Activated naive CD4-positive, alpha-beta T cell treated with anti-CD3 and anti-CD28 coated beads for 36 hours (primary cell): ENCODE measurements around the gene NFILZ. TPM values are rescaled to one million over a fixed set of nuclear protein-coding genes. Genes with fewer than 3 reads are reported as not detected.
A peak's percentile ranks its signal among the peaks of the same experiment; 100 is the strongest.

Experiments used
- CTCF ChIA-PET: fragments of 350-600 bp; sonication (Branson Sonifier 250); formaldehyde crosslinking; loops from one replicate; lab custom pipeline; 2021; ENCODE audit warnings: antibody characterized with exemption; lab: Charles Lee
- DNase-seq: peaks from one replicate; pipeline ENCODE4 v3.0.0-alpha.2; 2020
- H3K27ac Mint-ChIP-seq: one replicate; pipeline ENCODE4 v1.8.0; 2021; ENCODE audit warnings: mild to moderate bottlenecking, mixed read lengths
- H3K27me3 Mint-ChIP-seq: one replicate; pipeline ENCODE4 v1.8.0; 2021; ENCODE audit warnings: low read depth, mixed read lengths
- H3K36me3 Mint-ChIP-seq: one replicate; pipeline ENCODE4 v1.8.0; 2021; ENCODE audit warnings: low read depth, mixed read lengths
- H3K4me1 Mint-ChIP-seq: one replicate; pipeline ENCODE4 v1.8.0; 2021; ENCODE audit warnings: low read depth, mixed read lengths
- H3K4me3 Mint-ChIP-seq: one replicate; pipeline ENCODE4 v1.8.0; 2021; ENCODE audit warnings: mild to moderate bottlenecking, moderate library complexity, mixed read lengths
- H3K9me3 Mint-ChIP-seq: one replicate; pipeline ENCODE4 v1.8.0; 2021; ENCODE audit warnings: mixed read lengths
- intact Hi-C: fragments of 100-400 bp; cut with micrococcal nuclease; formaldehyde crosslinking; loops from one replicate; pipeline ENCODE4 v1.15.1; 2023
- total RNA-seq, 2 experiments: library from RNA; stranded (reverse); gene quantifications; one replicate each; pipeline ENCODE4 v1.2.3, GENCODE V29; 2021

The NFILZ gene
- total RNA-seq, 2 experiments from 2014 or later, result not detected

DNA sequence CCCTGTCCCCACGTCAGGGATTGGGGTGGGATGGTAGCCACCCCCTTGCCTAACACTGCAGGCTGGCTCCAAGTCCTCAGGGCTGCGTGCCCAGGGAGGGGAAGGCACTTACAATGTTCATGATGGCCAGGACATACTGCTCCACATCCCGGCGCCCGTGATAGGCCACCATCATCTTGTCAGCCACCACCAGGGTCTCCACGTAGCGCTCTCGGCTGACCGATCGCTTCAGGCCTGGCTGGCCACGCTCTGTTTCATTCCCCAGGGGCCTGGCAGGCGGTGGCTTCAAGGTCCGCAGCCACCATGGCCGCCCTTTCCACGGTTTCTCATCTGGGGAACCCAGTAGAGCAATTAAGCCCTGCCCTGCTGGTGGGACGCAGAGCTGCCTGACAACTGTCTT lies 29.6 kb upstream of the NFILZ start:
- Mint-ChIP-seq H3K27me3 (no peaks in the 10 kb centered on the region), H3K36me3 (peaks cover 17% of the 10 kb centered on the region), H3K4me3 (no peak overlapping the region), H3K4me1 (no peaks in the 10 kb centered on the region), H3K27ac (no peak overlapping the region), H3K9me3 (no peaks in the 10 kb centered on the region)
- no peak for DNase-seq
- intact Hi-C loops, result no loop called here
- CTCF ChIA-PET, result no interaction called here

DNA sequence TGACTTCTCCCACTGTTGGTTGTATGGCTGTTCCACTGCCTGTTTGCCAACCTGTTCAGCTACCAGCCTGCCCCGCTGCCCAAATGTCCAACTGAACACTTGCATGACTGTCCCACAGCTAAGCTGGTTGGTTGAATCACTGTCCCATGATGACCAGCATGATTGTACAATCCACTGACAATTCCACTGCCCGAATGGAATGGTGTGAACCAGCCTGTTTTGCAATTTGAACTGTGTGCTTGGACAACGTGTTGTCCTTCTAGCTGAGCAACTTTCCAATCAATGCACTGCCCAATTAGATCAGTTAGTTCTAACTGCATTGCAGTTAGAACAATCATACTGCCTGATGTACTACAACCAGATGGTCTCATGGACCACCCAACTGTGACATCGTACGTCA lies 28.6 kb upstream of the NFILZ start:
- no peaks in the 10 kb centered on the region for H3K4me1 Mint-ChIP-seq
- CTCF ChIA-PET, result interaction anchor here (1.4 kb wide), 1 partner anchor 52 kb away, joined by 4 read pairs; no protein-coding TSS in a partner anchor
- no peak for DNase-seq
- peaks cover 19% of the 10 kb centered on the region for H3K36me3 Mint-ChIP-seq
- no peak overlapping the region for H3K4me3 Mint-ChIP-seq
- H3K27ac Mint-ChIP-seq, result no peak overlapping the region
- no peaks in the 10 kb centered on the region for H3K9me3 Mint-ChIP-seq
- intact Hi-C loops, result no loop called here
- no peaks in the 10 kb centered on the region for H3K27me3 Mint-ChIP-seq

DNA sequence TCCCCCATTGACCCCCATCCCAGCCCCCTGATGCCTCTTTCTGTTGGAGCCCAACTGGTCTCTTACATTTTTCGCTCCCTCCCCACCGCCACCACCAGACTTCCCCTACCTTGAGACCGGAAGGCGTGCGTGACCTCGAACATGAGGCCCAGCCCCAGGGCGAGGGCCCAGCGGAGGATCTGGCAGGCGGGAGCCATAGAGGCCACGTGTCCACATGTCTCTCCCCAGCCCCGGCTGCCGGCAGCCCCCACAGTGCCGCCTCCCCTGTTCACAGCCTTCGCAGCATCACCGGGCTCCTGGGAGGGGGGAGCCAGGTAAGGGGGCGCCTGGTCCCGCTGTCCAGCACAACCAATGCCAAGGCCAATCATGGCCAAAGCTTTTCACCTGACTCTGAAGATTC lies 24.9 kb upstream of the NFILZ start:
- peaks cover 22% of the 10 kb centered on the region for H3K36me3 Mint-ChIP-seq
- no peak overlapping the region for H3K4me3 Mint-ChIP-seq
- intact Hi-C loops, result no loop called here
- no peak for DNase-seq
- no peaks in the 10 kb centered on the region for H3K27me3 Mint-ChIP-seq
- no peak overlapping the region for H3K27ac Mint-ChIP-seq
- H3K4me1 Mint-ChIP-seq, result peaks cover 12% of the 10 kb centered on the region
- no peaks in the 10 kb centered on the region for H3K9me3 Mint-ChIP-seq
- CTCF ChIA-PET, result interaction anchor here (0.9 kb wide), 1 partner anchor 10 kb away, joined by 3 read pairs; no protein-coding TSS in a partner anchor

DNA sequence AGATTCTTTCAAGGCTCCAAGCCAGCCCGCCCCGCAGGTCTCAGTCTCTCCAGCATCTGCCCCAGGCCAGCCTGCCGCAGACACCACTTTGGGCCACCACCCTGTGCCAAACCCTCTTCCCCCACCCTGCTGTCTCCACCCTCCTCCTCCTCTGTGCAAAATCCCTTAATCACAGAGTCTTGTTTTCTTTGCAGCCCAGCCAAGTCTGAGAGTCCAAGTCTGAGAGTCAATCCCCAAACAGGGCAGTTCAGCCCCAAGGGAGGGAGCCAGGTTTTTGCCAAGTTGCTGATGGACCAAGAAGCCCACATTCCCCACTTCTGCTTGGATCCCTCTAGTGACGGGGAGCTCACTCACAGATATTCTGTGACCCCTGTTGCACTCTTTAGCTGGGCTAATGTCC lies 23.0 kb upstream of the NFILZ start:
- no peaks in the 10 kb centered on the region for H3K27me3 Mint-ChIP-seq
- CTCF ChIA-PET, result interaction anchor here (0.6 kb wide), 1 partner anchor 27 kb away, joined by 3 read pairs; no protein-coding TSS in a partner anchor

DNA sequence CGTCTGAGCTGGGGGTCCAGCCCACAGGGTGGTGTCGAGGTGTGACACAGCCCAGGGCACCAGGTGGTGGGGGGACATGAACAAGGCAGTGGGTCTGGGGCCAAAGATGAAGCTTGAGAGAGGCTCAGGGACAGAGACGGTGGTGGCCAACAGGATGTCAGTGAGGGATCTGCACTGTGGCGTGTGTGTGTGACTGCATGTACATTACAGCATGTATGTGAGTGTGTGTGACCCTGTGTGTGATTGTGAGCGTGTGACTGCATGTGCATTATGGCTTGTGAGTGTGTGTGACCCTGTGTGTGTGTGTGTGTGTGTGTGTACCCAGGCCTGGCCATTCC lies 21.5 kb upstream of the NFILZ start:
- Mint-ChIP-seq H3K4me1 (peaks cover 21% of the 10 kb centered on the region), H3K27ac (no peak overlapping the region), H3K27me3 (no peaks in the 10 kb centered on the region), H3K9me3 (no peaks in the 10 kb centered on the region), H3K4me3 (peak overlapping the region; percentile 54), H3K36me3 (peaks cover 15% of the 10 kb centered on the region)
- intact Hi-C loops, result no loop called here
- CTCF ChIA-PET, result no interaction called here
- no peak for DNase-seq

More for the DNA sequence above, 23.0 kb upstream of the NFILZ start:
- no peak overlapping the region for H3K4me3 Mint-ChIP-seq
- no peak overlapping the region for H3K27ac Mint-ChIP-seq
- peaks cover 21% of the 10 kb centered on the region for H3K4me1 Mint-ChIP-seq
- no peak for DNase-seq
- peaks cover 18% of the 10 kb centered on the region for H3K36me3 Mint-ChIP-seq
- no peaks in the 10 kb centered on the region for H3K9me3 Mint-ChIP-seq
- intact Hi-C loops, result no loop called here

DNA sequence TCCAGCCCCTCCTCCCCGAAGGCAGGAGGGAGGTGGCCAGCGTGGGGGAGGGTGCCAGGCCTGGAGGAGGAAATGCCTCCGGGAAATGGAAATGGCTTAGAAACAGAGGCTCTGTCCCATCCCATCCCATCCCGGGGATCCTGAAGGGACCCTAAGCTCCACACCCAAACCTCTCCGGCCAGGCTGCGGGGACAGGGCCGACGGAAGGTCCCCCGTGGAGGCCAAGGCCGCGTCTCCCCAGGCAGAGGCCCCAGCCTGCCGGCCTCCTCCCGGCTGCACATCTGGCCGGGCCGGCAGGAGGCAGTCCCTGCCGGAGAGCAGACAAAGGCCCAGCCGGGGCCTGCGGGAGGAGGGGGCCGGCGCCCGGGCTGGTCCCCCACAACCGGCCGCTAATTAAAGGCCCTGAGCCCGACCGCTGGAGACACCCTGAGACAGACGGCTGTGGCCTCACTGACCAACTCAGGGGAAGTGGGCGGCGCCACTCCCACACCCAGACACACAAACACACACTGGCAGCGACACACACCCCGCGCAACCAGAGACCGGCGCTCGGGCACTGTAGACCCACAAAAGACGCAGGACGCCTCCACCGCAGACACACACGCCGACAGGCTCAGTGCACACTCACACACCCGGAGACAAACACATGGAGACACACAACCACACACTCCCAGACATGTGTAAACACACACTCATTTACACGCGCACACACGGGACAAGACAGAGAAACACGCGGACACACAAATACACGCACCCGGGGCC lies 21.0 kb upstream of the NFILZ start:
- DNase-seq, result peak; percentile 35
- H3K27me3 Mint-ChIP-seq, result no peaks in the 10 kb centered on the region

DNA sequence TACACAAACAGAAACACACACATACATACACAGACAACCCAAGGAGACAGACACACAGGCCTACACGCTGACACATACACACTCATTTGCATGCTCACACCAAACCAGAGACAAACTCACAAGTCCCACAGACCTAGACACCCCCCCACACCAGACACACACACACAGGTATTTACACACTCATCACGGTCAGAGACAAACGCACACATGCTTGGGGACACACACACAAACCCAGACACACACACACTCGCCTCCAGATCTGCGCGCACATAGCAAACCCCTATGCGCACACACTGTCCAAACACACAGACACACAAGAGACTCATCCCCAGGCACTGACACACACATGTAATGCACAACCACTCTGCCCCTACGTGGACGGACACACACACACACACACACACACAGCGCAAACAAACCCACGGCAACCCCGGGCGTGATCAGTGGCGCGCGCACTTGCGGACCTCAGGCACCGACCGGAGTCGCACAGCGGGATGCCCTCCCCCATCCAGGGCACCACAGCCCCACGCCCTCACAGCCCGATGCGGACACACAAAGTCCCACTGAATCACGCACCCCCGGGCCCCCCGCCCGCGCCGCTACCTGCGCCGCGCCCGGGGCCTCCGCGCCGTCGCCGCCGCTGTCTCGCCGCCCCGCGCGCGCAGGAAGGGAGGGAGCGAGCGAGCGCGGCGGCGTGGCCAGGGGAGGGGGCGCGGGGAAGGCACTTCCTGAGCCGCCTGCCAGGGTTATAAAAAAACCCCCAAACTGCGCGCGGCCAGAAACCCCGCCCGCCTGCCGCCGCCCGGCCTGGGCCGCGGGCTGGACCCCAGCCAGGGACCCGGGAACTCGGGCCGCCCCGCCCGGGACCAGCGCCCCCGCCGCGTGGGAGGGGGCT lies 20.1 kb upstream of the NFILZ start, which contains the start of gene ADAMTS10:
Gene ADAMTS10, minus strand, starts transcription at position 675 of the 895 bp plus-strand sequence. CDS start 5,005 bp downstream, outside the sequence.
- CTCF ChIA-PET, result no interaction called here
- Mint-ChIP-seq H3K9me3 (no peaks in the 10 kb centered on the region), H3K27ac (peak within 1 kb of the TSS; percentile 4), H3K4me1 (peaks cover 24% of the 10 kb centered on the region), H3K36me3 (peaks cover 8% of the 10 kb centered on the region), H3K4me3 (peak within 1 kb of the TSS; percentile 87), H3K27me3 (no peaks in the 10 kb centered on the region)
- intact Hi-C loops, result no loop called here
- DNase-seq, result peak; percentile 54

More for the DNA sequence above, 21.0 kb upstream of the NFILZ start:
- H3K4me1 Mint-ChIP-seq, result peaks cover 21% of the 10 kb centered on the region
- H3K27ac Mint-ChIP-seq, result no peak overlapping the region
- peak overlapping the region; percentile 87 for H3K4me3 Mint-ChIP-seq
- peaks cover 14% of the 10 kb centered on the region for H3K36me3 Mint-ChIP-seq
- H3K9me3 Mint-ChIP-seq, result no peaks in the 10 kb centered on the region
- CTCF ChIA-PET, result no interaction called here
- intact Hi-C loops, result no loop called here

DNA sequence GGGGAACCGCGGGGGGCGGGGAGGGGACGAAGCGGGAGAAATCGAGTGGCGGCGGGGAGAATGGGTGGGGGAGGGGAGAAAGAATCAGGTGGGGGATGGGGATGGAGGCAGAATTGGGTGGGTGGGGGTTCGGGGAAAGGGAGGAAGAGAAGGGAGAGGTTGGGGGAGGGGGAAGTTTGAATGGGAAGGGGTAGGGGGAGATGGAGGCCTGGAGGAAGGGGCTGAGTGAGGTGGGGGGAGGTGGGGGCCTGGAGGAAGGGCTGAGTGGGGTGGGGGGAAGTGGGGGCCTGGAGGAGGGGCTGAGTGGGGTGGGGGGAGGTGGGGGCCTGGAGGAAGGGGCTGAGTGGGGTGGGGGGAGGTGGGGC lies 19.5 kb upstream of the NFILZ start:
- no peak overlapping the region for H3K4me3 Mint-ChIP-seq
- H3K27me3 Mint-ChIP-seq, result no peaks in the 10 kb centered on the region
- no peaks in the 10 kb centered on the region for H3K9me3 Mint-ChIP-seq
- H3K4me1 Mint-ChIP-seq, result peaks cover 29% of the 10 kb centered on the region
- peaks cover 4% of the 10 kb centered on the region for H3K36me3 Mint-ChIP-seq
- CTCF ChIA-PET, result no interaction called here
- intact Hi-C loops, result no loop called here
- DNase-seq, result no peak
- no peak overlapping the region for H3K27ac Mint-ChIP-seq

DNA sequence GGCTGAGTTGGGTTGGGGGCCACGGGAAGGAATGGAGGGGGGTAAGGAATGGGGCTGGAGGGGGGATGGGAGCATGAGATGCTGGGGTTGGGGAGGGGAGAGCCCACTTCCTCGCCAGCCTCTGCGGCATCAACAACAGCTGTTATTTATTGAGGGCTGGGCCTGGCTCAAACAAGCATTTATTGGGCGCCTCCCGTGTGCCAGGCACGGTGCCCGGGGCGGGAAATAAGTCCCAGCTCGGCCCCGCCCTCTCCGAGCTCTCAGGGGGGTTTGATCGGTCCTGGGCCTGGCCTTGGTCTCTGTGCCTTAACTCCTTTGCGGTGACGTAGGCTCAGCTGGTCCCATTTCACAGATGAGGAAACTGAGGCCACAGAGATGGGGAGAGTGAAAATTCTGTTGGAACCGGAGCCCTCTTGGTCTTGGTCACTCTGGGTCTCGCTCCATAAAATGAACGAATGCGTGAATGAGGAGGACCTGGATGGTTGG lies 19.0 kb upstream of the NFILZ start:
- no peak for DNase-seq
- intact Hi-C loops, result no loop called here
- Mint-ChIP-seq H3K4me1 (peaks cover 29% of the 10 kb centered on the region), H3K4me3 (peak overlapping the region; percentile 51), H3K27me3 (no peaks in the 10 kb centered on the region), H3K27ac (no peak overlapping the region), H3K36me3 (peaks cover 2% of the 10 kb centered on the region), H3K9me3 (no peaks in the 10 kb centered on the region)
- CTCF ChIA-PET, result no interaction called here

DNA sequence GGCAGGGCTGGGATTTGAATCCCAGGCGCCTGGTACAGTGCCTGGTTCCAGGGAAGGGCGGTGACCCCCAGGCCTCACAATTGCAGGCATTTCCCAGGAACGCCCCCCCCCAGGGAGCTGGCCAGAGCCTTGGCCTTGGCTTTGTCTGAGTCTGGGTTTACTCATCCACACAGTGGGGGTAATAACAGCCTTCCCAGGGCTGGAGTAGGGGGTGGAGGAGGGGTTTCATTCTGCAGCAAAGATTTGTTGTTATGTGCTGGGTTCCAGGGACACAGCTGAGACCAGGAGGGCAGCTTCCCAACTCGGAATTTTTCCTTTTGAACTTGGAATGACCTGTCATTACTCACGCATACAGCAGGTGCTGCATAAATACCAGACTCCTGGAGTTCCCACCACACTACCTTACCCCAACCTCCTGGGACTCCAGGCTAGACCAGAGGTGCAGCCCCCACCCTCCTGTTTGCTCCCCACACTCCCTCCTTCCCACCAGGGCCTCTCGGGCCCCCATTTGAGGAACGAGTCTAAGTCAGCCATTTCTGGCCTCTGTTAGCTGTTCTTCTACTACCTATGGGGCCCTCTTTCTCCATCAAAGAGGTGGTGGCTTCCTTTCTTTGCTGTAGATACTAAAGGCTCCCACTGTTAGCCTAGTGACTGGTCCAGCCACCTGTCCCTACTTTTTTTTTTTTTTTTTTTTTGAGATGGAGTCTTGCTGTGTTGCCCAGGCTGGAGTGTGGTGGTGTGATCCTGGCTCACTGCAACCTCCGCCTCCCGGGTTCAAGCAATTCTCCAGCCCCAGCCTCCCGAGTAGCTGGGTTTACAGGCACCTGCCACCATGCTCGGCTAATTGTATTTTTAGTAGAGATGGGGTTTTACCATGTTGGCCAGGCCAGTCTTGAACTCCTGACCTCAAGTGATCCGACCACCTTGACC lies 18.3 kb upstream of the NFILZ start:
- H3K27me3 Mint-ChIP-seq, result no peaks in the 10 kb centered on the region
- H3K36me3 Mint-ChIP-seq, result peaks cover 2% of the 10 kb centered on the region
- CTCF ChIA-PET, result interaction anchor here (1.3 to 5.2 kb wide), 2 partner anchors 18 to 150 kb away, joined by 4 to 29 read pairs; no protein-coding TSS in a partner anchor
- DNase-seq, result no peak
- intact Hi-C loops, result no loop called here
- H3K27ac Mint-ChIP-seq, result no peak overlapping the region
- no peaks in the 10 kb centered on the region for H3K9me3 Mint-ChIP-seq
- peak overlapping the region; percentile 43 for H3K4me3 Mint-ChIP-seq
- H3K4me1 Mint-ChIP-seq, result peaks cover 29% of the 10 kb centered on the region

DNA sequence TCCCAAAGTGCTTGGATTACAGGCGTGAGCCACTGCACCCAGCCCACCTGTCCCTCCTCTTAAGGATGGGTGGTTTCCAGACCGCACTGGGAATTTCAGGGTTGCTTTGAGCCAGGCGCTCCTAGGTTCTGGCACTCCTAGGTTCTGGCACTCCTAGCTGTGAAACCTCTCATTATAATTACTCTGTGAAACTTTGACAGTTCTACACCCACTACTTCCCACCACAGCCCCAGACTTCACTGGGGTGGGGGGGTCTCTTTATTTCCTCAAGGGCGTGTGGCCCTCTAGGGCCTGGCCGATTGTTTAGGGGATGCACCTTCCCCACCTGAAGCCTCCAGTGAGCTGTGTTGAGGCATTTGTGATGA lies 17.6 kb upstream of the NFILZ start:
- CTCF ChIA-PET, result interaction anchor here (1.3 to 5.2 kb wide), 2 partner anchors 19 to 151 kb away, joined by 4 to 29 read pairs; no protein-coding TSS in a partner anchor
- no peak overlapping the region for H3K27ac Mint-ChIP-seq
- peaks cover 2% of the 10 kb centered on the region for H3K36me3 Mint-ChIP-seq
- intact Hi-C loops, result no loop called here
- no peaks in the 10 kb centered on the region for H3K27me3 Mint-ChIP-seq
- peaks cover 29% of the 10 kb centered on the region for H3K4me1 Mint-ChIP-seq
- DNase-seq, result no peak
- H3K9me3 Mint-ChIP-seq, result no peaks in the 10 kb centered on the region
- no peak overlapping the region for H3K4me3 Mint-ChIP-seq
